Measurements from ENCODE around the gene DIDO1.
A peak's percentile ranks its signal among the peaks of the same experiment; 100 is the strongest.
"Not testable (repeated sequence)": the region's sequence is repeated elsewhere in the genome, so short reads cannot be mapped to it uniquely, and the experiment has no call there.

The DIDO1 gene

DNA sequence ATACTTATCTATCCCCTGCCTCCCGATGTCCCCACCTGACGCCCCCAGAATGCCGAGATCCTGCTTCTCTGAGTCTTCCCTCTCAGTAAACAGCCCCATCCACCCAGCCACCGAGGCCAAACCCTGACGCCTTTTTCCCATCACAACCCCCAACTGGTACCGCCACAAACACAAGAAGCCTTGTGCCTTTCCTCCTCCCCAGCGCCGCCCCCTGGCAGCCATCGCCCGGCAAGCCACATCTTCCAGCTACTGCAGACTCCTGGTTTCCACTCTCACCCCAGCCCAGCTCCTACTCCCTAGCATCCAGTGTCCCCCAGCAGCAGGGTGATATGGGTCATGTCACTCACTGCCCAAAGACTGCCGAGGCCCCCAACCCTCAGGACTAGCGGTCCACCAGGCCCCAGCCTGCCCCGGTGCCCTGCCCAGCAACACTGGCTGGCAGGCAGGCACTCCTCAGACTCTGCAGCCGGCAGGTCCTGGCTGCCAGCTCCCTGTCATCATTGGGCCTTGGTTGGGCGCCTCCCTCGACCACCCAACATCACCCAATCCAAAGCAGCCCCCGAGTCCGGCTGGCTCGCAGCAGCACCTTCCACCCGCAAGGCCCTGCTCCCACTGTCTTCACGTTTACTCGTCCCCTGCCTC is 75.9 kb downstream of the DIDO1 start:
- H3K4me2 ChIP-seq, result no peak overlapping the region
- H3K27me3 ChIP-seq, result no peaks in the 10 kb centered on the region
- peaks cover 58% of the 10 kb centered on the region for H3K4me1 ChIP-seq
- H4K20me1 ChIP-seq, result peaks cover 94% of the 10 kb centered on the region
- no peak overlapping the region for H3K4me3 ChIP-seq
- no peak overlapping the region for H3K9ac ChIP-seq
- no peaks in the 10 kb centered on the region for H3K9me3 ChIP-seq
- TF ChIP-seq Cebpa-rat (IDR thresholded peaks at IDR 0.05), result no peak
- peaks cover 81% of the 10 kb centered on the region for H3K36me3 ChIP-seq
- H3K27ac ChIP-seq, result no peak overlapping the region

DNA sequence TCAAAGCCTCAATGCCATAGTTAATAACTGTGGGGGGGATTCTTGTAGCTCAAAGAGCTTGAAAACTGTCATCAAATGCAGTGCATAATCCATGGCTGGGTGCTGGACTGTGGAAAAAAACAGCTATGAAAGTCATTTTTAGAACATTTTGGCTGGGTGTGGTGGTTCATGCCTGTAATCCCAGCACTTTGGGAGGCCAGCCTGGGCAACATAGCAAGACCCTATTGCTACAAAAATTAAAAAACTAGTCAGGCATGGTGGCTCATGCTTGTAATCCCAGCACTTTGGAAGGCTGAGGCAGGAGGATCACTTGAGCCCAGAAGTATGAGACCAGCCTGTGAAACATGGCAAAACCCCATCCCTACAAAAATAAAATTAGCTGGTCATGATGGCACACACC is 76.9 kb downstream of the DIDO1 start:
- H3K9ac ChIP-seq, result no peak overlapping the region
- peaks cover 51% of the 10 kb centered on the region for H3K4me1 ChIP-seq
- TF ChIP-seq Cebpa-rat (IDR thresholded peaks at IDR 0.05), result no peak
- no peak overlapping the region for H3K27ac ChIP-seq
- no peaks in the 10 kb centered on the region for H3K9me3 ChIP-seq
- H3K27me3 ChIP-seq, result no peaks in the 10 kb centered on the region
- H3K4me2 ChIP-seq, result no peak overlapping the region
- H3K4me3 ChIP-seq, result no peak overlapping the region
- peaks cover 88% of the 10 kb centered on the region for H4K20me1 ChIP-seq
- H3K36me3 ChIP-seq, result peaks cover 81% of the 10 kb centered on the region

GRCh38 chr20:62848917-62849316 is 77.4 kb downstream of the DIDO1 start:
- H3K4me2 ChIP-seq, H3K9me3 ChIP-seq, H3K27ac ChIP-seq, H3K4me3 ChIP-seq, H3K27me3 ChIP-seq, H3K9ac ChIP-seq: not testable (repeated sequence)
- Histone ChIP-seq H3K36me3 (peaks cover 81% of the 10 kb centered on the region), H4K20me1 (peaks cover 83% of the 10 kb centered on the region), H3K4me1 (peaks cover 46% of the 10 kb centered on the region)

DNA sequence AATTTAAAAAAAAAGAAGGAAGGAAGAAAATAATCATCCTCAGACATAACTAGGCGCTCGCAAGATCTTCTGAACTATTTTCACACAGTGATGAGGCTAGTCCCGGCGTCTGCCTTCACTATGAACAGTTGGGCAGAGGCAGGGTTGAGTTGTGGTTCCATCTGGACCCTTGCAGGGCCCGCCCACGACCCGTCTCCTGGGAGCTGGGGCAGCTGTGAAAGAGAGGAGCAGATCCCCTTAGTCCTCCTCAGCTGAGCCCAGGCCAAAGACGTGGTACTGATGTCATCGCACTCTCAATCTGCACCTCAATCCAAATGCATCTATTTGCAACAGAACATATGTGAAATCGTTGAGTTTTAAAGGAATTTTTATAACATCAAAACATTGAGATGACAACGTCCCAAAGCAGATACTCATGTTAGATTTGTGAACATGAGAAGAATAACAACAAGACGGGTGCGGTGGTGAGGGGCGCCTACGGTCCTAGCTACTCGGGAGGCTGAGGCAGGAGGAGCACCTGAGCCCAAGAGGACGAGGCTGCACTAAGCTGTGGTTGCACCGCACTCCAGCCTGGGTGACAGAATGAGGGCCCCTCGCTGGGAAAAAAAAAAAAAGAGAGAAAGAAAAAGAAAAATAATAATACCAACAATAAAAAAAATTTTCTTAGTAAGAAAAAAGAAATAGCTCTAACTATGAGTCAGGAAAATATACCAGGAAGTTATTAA is 80.0 kb downstream of the DIDO1 start:
- H3K9ac ChIP-seq, result 0 out of 2 replicates have a peak overlapping the region, but pooled peaks have one; percentile 23
- H3K36me3 ChIP-seq, result peaks cover 74% of the 10 kb centered on the region
- peaks cover 32% of the 10 kb centered on the region for H3K4me1 ChIP-seq
- H3K27ac ChIP-seq, result 0 out of 2 replicates have a peak overlapping the region, but pooled peaks have one; percentile 28
- no peaks in the 10 kb centered on the region for H3K27me3 ChIP-seq
- H3K4me3 ChIP-seq, result no peak overlapping the region
- peaks cover 60% of the 10 kb centered on the region for H4K20me1 ChIP-seq
- peak overlapping the region; percentile 66 for H3K4me2 ChIP-seq
- H3K9me3 ChIP-seq, result 0 out of 2 replicates have a peak, but pooled peaks cover 2% of the 10 kb centered on the region
- TF ChIP-seq Cebpa-rat (IDR thresholded peaks at IDR 0.05), result no peak

DNA sequence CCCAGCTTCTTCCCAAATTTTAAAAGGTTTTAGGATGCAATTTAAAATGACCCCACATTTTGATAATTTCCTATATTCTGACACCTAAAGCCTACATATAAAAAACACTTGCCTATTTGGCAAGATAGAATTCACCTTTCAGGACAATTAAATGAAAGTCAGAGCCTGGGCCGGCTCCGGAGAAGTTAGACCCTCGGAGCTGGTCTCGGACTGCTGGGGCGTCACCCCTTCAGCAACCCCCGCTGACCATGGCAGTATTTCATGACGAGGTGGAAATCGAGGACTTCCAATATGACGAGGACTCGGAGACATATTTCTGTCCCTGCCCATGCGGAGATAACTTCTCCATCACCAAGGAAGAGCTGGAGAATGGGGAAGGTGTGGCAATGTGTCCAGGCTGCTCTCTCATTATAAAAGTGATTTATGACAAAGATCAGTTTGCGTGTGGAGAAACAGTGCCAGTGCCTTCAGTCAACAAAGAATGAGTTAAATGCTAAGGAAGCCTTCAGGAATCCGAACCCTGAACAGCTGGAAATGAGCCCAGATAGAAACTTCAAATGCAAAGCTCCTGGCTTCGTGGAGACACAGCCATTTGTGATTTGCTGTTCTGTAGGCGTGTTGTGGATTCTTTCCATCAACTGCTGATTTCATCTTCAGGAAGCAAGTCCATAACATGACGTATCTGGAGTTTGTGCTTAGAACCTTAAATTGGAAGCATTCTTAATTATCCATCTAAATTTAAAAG is 80.7 kb downstream of the DIDO1 start:
- 0 out of 2 replicates have a peak overlapping the region, but pooled peaks have one; percentile 23 for H3K9ac ChIP-seq
- H3K4me2 ChIP-seq, result peak overlapping the region; percentile 66
- H3K4me1 ChIP-seq, result peaks cover 32% of the 10 kb centered on the region
- peaks cover 52% of the 10 kb centered on the region for H4K20me1 ChIP-seq
- 0 out of 2 replicates have a peak, but pooled peaks cover 2% of the 10 kb centered on the region for H3K9me3 ChIP-seq
- TF ChIP-seq Cebpa-rat (IDR thresholded peaks at IDR 0.05), result no peak
- H3K4me3 ChIP-seq, result no peak overlapping the region
- H3K36me3 ChIP-seq, result peaks cover 75% of the 10 kb centered on the region
- no peaks in the 10 kb centered on the region for H3K27me3 ChIP-seq
- H3K27ac ChIP-seq, result 0 out of 2 replicates have a peak overlapping the region, but pooled peaks have one; percentile 28

DNA sequence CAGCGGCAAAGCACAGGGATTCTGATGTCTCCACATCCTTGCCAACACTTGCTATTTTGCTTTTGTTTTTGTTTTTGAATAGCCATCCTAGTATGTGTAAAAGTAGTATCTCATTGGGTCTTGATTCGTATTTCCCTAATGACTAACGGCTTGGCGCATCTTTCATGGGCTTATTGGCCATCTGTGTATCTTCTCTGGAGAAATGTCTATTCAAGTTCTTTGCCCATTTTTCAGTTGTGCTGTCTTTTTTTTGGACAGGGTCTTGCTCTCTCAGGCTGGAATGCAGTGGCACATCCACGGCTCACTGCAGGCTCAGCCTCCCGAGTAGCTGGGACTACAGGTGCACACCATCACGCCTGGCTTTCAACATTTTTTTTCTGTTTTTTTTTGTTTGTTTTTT is 82.1 kb downstream of the DIDO1 start:
- H3K9me3 ChIP-seq, result 0 out of 2 replicates have a peak, but pooled peaks cover 2% of the 10 kb centered on the region
- H3K27ac ChIP-seq, result no peak overlapping the region
- no peak for TF ChIP-seq Cebpa-rat (IDR thresholded peaks at IDR 0.05)
- peaks cover 32% of the 10 kb centered on the region for H3K4me1 ChIP-seq
- H3K36me3 ChIP-seq, result peaks cover 73% of the 10 kb centered on the region
- H3K9ac ChIP-seq, result no peak overlapping the region
- H4K20me1 ChIP-seq, result peaks cover 38% of the 10 kb centered on the region
- no peaks in the 10 kb centered on the region for H3K27me3 ChIP-seq
- H3K4me2 ChIP-seq, result no peak overlapping the region
- no peak overlapping the region for H3K4me3 ChIP-seq

DNA sequence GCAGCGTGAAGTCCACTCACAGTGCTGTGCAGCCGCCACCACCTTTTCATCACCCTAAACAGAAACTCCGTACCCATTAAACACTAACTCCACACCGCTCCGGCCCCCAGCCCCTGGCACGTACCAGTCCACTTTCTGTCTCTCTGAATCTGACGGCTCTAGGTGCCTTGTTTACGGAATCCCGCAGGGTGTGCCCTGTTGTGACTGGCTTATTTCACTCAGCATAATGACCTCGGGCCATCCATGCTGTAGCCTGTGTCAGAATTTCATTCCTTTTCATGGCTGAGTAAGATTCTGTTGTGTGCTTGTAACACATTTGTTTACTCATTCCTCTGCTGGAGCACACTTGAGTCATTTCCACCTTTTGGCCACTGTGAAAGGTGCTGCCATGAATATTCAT is 82.6 kb downstream of the DIDO1 start:
- no peak overlapping the region for H3K9ac ChIP-seq
- no peak overlapping the region for H3K4me2 ChIP-seq
- no peak overlapping the region for H3K27ac ChIP-seq
- H3K4me1 ChIP-seq, result peaks cover 33% of the 10 kb centered on the region
- no peak for TF ChIP-seq Cebpa-rat (IDR thresholded peaks at IDR 0.05)
- H4K20me1 ChIP-seq, result peaks cover 33% of the 10 kb centered on the region
- H3K36me3 ChIP-seq, result peaks cover 73% of the 10 kb centered on the region
- H3K9me3 ChIP-seq, result 0 out of 2 replicates have a peak, but pooled peaks cover 2% of the 10 kb centered on the region
- no peak overlapping the region for H3K4me3 ChIP-seq
- H3K27me3 ChIP-seq, result no peaks in the 10 kb centered on the region

- Histone ChIP-seq H3K4me2 (no peak overlapping the region), H4K20me1 (peaks cover 14% of the 10 kb centered on the region), H3K27me3 (no peaks in the 10 kb centered on the region), H3K9ac (no peak overlapping the region), H3K4me1 (peaks cover 35% of the 10 kb centered on the region), H3K36me3 (peaks cover 76% of the 10 kb centered on the region), H3K27ac (no peak overlapping the region), H3K4me3 (no peak overlapping the region), H3K9me3 (0 out of 2 replicates have a peak, but pooled peaks cover 2% of the 10 kb centered on the region)
- no peak for TF ChIP-seq Cebpa-rat (IDR thresholded peaks at IDR 0.05)
Observed at GRCh38 chr20:62841705-62842212, 84.5 kb downstream of the DIDO1 start.
